ENCODE results near the gene CCDC28A.
"Not testable (repeated sequence)": the region's sequence is repeated elsewhere in the genome, so short reads cannot be mapped to it uniquely, and the experiment has no call there.

CCDC28A gene

DNA sequence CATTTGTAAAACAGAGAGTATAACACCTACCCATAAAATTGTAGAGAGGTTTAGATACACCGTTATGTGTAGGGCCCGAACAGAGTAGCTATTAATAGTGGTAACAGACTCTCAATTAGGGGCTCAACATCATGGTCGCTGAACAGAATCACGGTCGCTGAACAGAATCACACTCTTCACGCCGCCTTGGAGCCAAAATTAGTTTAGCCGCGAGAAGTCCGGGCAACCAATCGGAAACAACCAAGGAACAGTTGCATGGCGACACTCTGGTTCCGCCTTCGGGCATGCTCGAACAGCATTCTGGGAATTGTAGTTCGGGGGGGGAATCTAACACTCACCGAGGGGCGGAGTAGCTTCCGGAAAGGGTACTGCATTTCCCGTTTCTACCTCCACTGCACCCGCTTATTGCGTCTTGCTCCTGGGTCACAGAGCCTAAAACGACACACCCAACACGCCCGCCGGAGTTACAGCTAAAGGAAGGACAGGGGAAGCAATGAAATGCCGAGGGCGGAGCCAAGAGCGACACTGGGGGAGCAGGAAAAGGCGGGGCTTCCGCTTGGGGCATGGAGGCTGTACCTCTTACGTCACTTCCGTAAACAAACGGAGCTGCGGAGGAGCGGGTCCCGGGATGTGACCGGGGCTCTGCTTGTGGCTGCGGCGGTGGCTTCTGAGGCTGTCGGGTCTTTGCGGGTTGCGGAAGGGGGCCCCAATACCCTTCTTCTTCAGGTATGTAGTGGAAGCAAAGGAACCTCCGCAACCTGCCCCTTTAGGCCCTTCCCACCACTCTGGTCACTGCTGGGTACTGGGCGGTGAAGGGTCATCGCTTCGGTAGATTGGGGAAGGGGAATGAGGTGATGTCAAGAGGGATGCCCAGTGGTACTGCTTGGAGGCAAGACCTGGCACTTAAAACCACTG lies at the start of gene CCDC28A:
Gene CCDC28A (plus strand): TSS at position 593 of the 915 bp plus-strand sequence. CDS start 2,352 bp downstream, outside the sequence.
- ChIA-PET POLR2A (interaction anchor here (0.6 kb wide), 1 partner anchor 11 kb away, joined by 3 read pairs; no protein-coding TSS in a partner anchor), CTCF (interaction anchor here (1.0 to 14.4 kb wide), 5 partner anchors 9 to 591 kb away, joined by 4 to 264 read pairs (median 6); no protein-coding TSS in a partner anchor)
- TF ChIP-seq, protein P1, sequence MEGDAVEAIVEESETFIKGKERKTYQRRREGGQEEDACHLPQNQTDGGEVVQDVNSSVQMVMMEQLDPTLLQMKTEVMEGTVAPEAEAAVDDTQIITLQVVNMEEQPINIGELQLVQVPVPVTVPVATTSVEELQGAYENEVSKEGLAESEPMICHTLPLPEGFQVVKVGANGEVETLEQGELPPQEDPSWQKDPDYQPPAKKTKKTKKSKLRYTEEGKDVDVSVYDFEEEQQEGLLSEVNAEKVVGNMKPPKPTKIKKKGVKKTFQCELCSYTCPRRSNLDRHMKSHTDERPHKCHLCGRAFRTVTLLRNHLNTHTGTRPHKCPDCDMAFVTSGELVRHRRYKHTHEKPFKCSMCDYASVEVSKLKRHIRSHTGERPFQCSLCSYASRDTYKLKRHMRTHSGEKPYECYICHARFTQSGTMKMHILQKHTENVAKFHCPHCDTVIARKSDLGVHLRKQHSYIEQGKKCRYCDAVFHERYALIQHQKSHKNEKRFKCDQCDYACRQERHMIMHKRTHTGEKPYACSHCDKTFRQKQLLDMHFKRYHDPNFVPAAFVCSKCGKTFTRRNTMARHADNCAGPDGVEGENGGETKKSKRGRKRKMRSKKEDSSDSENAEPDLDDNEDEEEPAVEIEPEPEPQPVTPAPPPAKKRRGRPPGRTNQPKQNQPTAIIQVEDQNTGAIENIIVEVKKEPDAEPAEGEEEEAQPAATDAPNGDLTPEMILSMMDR (IDR thresholded peaks at IDR 0.05; ENCODE audit: control extremely low read depth, extremely low read depth, low read depth, missing control alignments), result no peak
- peak; percentile 90 for DNase-seq (ENCODE audit: extremely low spot score)

DNA sequence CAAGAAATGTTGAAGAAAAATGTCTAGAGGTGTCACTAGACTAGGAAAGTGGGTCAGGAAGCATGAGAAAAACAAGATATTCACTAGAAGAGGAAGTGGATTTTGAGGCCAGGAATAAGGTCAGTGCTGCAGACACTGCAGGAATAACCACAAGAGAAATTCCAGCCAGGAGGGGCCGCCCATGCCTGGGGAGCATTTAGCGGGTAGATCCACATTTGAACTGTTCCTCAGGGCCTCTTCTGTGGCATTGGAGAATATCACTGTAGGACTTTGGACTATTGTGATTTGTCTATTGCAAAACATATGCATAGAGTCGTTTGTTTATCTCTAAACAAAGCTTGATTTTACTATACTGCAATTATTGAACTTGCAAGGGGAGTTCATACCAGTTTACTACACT lies 49.6 kb upstream of the CCDC28A start:
- CTCF ChIA-PET, result no interaction called here

DNA sequence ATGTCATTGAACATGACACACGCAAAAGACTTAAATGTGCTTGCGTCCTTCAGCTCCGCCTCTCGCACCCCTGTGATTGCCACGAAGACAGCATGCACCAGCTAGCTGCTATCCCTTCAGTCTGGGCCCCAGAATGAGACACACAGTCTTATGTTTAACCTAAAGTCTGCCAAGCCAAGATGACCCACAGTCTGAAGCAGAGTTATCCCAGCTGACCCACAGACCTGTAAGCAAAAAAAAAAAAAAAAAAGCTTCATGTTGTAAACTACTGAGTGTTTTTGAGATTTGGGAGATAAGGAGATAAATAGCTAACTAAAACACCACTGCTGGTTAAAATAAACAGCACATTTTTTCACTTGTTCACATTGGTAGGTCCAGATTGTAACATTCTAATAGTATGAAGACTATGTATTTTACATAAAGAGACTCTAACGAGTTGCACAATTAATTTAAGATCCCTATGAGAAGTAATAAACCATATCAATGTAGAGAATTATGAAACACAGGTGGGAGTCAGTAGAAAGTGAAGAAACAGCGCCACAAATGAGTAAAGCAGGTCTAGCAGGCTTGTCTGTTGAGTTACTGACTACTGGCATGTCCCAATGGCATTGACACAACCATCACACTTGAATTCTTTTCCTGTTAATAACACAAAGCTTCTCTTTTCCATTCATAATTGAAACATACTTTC lies 47.4 kb upstream of the CCDC28A start:
- no peak for DNase-seq (ENCODE audit: extremely low spot score)
- ChIA-PET POLR2A (no interaction called here), CTCF (interaction anchor here (1.2 to 2.2 kb wide), 5 partner anchors 9 to 40 kb away, joined by 3 to 8 read pairs (median 5); no protein-coding TSS in a partner anchor)
- TF ChIP-seq, protein P1 (IDR thresholded peaks at IDR 0.05; ENCODE audit: control extremely low read depth, extremely low read depth, low read depth, missing control alignments), result no peak

More for the DNA sequence above, 49.6 kb upstream of the CCDC28A start:
- TF ChIP-seq, protein P1 (IDR thresholded peaks at IDR 0.05; ENCODE audit: control extremely low read depth, extremely low read depth, low read depth, missing control alignments), result no peak
- DNase-seq (ENCODE audit: extremely low spot score), result no peak
- POLR2A ChIA-PET, result interaction anchor here (0.5 to 0.6 kb wide), 2 partner anchors 13 to 23 kb away, joined by 4 to 8 read pairs; no protein-coding TSS in a partner anchor

DNA sequence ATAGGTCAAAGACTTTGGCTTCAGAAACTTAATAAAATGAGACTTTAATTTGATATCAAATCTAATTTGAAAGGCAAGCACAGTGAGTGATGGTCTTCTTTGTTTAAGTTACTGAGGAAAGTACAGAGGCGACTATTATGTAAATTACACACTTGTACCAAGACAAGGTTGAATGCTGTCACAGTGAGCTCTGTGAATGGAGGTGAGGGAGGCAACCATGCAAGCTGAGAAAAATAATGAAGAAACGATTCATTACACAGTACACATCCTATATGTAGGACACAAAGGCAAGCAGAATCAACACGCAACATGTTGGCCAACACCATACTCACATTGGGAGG lies 46.8 kb upstream of the CCDC28A start:
- TF ChIP-seq, protein P1 (IDR thresholded peaks at IDR 0.05; ENCODE audit: control extremely low read depth, extremely low read depth, low read depth, missing control alignments), result no peak
- no peak for DNase-seq (ENCODE audit: extremely low spot score)
- CTCF ChIA-PET, result interaction anchor here (1.2 to 2.2 kb wide), 4 partner anchors 14 to 39 kb away, joined by 3 to 8 read pairs (median 5); no protein-coding TSS in a partner anchor
- POLR2A ChIA-PET, result no interaction called here

DNA sequence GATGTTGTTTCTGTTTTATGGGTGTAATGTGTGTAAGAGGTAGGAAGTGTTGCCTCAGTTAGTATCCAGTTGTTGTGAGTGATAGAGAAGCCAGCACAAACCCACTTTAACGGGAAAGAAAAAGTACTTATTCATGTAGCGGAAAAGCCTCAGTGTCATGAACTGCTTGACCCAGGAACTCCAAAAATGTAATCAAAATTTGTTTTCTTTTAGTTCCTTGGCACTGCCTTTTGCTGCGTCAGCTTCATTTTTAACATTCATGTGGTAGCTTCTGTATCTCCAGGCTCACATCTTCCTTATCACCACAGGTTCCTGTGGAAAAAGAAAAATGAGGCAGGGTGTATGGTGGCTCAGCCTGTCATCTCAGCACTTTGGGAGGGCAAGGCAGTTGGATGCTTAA lies 46.4 kb upstream of the CCDC28A start:
- CTCF ChIA-PET, result interaction anchor here (1.2 to 2.2 kb wide), 4 partner anchors 13 to 39 kb away, joined by 3 to 8 read pairs (median 5); no protein-coding TSS in a partner anchor
- TF ChIP-seq, protein P1 (IDR thresholded peaks at IDR 0.05; ENCODE audit: control extremely low read depth, extremely low read depth, low read depth, missing control alignments), result no peak
- DNase-seq (ENCODE audit: extremely low spot score), result no peak
- POLR2A ChIA-PET, result no interaction called here

DNA sequence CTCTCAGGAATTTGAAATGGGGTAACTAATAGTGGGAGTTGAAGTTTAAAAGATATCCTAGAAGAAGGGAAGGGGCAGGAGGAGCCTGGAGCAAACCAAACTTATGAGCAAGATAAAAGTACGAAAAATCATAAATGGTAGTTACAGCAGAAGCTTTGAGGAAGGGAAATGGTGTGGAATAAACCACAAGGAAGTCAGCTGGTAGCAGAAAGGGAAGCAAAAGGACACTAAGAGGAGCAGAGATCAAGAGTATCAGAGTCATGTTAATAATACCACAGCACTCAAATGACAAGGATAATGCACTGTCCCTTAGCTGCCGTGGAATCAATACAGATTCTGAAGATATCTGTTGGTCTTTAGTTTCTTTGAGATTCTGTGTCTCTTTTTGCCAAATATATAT lies 44.9 kb upstream of the CCDC28A start:
- ChIA-PET CTCF (interaction anchor here (0.7 kb wide), 1 partner anchor 9 kb away, joined by 3 read pairs; no protein-coding TSS in a partner anchor), POLR2A (no interaction called here)
- DNase-seq (ENCODE audit: extremely low spot score), result no peak
- TF ChIP-seq, protein P1 (IDR thresholded peaks at IDR 0.05; ENCODE audit: control extremely low read depth, extremely low read depth, low read depth, missing control alignments), result no peak

DNA sequence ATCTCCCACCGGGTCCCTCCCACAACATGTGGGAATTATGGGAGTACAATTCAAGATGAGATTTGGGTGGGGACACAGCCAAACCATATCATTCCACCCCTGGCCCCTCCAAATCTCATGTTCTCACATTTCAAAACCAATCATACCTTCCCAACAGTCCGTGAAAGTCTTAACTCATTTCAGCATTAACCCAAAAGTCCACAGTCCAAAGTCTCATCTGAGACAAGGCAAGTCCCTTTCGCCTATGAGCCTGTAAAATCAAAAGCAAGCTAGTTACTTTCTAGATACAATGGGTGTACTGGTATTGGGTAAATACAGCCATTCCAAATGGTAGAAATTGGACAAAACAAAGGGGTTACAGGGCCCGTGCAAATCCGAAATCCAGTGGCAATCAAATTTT lies 43.5 kb upstream of the CCDC28A start:
- CTCF ChIA-PET, result interaction anchor here (0.9 kb wide), 1 partner anchor 9 kb away, joined by 3 read pairs; no protein-coding TSS in a partner anchor
- POLR2A ChIA-PET; DNase-seq (ENCODE audit: extremely low spot score): not testable (repeated sequence)

Measured in GM10248 (cell line).